Activated gamma-delta T cell treated with Interleukin-2 at 50 U/mL for 16 hours (primary cell): ENCODE measurements around the gene LILRA5.
"Not testable (repeated sequence)": the region's sequence is repeated elsewhere in the genome, so short reads cannot be mapped to it uniquely, and the experiment has no call there.

Experiments used
- DNase-seq: peaks from one replicate; pipeline ENCODE4 v3.0.0-alpha.2; 2020

LILRA5 gene

GRCh38 chr19:54312436-54313377, at the start of gene LILRA5:
TSS of gene LILRA5 (minus strand) at chr19:54313166. CDS start at chr19:54313019, 147 bp downstream.
- DNase-seq = no peak

- DNase-seq = not testable (repeated sequence)
Measured at GRCh38 chr19:54361680-54362422, 48.9 kb upstream of the LILRA5 start.

GRCh38 chr19:54359149-54359820, 46.3 kb upstream of the LILRA5 start:
- peak; percentile 72 for DNase-seq

GRCh38 chr19:54357381-54357780, 44.4 kb upstream of the LILRA5 start:
- no peak for DNase-seq

GRCh38 chr19:54356444-54357056, 43.6 kb upstream of the LILRA5 start:
- no peak for DNase-seq

- no peak for DNase-seq
Measured at GRCh38 chr19:54355675-54356074, 42.7 kb upstream of the LILRA5 start.

- no peak for DNase-seq
Measured at GRCh38 chr19:54354761-54355160, 41.8 kb upstream of the LILRA5 start.

- DNase-seq = no peak
Measured at GRCh38 chr19:54352546-54352945, 39.6 kb upstream of the LILRA5 start.

- DNase-seq = no peak
Measured at GRCh38 chr19:54352041-54352440, 39.1 kb upstream of the LILRA5 start.

- no peak for DNase-seq
Measured at GRCh38 chr19:54351474-54351873, 38.5 kb upstream of the LILRA5 start.

GRCh38 chr19:54345938-54346386, 33.0 kb upstream of the LILRA5 start:
- no peak for DNase-seq

GRCh38 chr19:54343868-54344267, 30.9 kb upstream of the LILRA5 start:
- DNase-seq = no peak

GRCh38 chr19:54341295-54341694, 28.3 kb upstream of the LILRA5 start:
- DNase-seq = no peak

- DNase-seq = no peak
Measured at GRCh38 chr19:54339646-54340358, 26.8 kb upstream of the LILRA5 start.

- DNase-seq = no peak
Measured at GRCh38 chr19:54338521-54338920, 25.6 kb upstream of the LILRA5 start.

- DNase-seq = no peak
Measured at GRCh38 chr19:54337858-54338230, 24.9 kb upstream of the LILRA5 start.

- no peak for DNase-seq
Measured at GRCh38 chr19:54336893-54337857, 24.2 kb upstream of the LILRA5 start.

GRCh38 chr19:54335979-54336892, 23.3 kb upstream of the LILRA5 start:
- DNase-seq = no peak

GRCh38 chr19:54335164-54335563, 22.2 kb upstream of the LILRA5 start:
- no peak for DNase-seq
